ENCODE results near the gene PTHLH.

The PTHLH gene

DNA sequence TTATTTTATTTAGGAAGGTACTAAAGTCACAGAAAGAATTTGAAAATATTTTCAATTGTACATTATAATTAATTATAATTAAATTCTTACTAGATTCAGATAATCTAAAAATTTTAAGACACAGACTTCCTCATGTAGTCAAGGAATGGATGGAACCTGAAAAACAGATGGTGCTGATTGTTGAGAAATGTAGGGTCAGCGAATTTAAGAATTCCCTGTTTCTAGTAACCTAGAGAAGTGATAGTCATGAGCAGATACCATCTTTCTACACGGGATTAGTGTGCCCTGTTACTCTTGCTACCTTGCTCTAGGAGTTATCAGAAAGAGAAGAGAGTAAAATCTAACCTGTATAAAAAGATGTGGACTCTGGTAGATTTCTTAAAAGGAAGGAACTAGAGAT lies 37.5 kb upstream of the PTHLH start:
- no peaks in the 10 kb centered on the region for H3K27me3 ChIP-seq (ENCODE audit: insufficient read depth, insufficient read length)

DNA sequence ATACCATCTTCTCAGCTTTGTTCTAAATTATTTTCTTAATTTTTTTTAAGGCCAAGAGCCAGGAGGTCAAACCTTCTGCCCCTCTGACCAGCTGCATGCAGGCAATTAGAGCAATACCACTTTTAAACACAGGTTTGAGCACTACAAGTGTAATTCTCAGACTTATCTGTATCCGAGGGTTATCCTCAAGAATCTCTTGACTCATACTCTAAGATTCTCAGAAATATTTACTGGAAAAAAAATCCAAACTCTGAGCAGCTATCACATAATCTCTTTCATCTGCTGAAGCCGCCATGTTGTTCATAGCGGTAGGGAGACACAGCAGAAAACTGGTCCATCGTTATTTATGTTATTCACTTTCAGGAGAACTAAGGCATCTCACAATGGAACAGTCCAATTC lies 27.4 kb upstream of the PTHLH start:
- Histone ChIP-seq H3K9me3 (ENCODE audit: insufficient read depth, low read length) (no peaks in the 10 kb centered on the region), H3K4me1 (ENCODE audit: insufficient read depth, insufficient read length) (no peaks in the 10 kb centered on the region), H3K4me3 (ENCODE audit: insufficient read length, low read depth) (no peak overlapping the region), H3K36me3 (ENCODE audit: insufficient read depth, insufficient read length, low read length) (no peaks in the 10 kb centered on the region), H3K9ac (ENCODE audit: insufficient read length, low read depth) (no peak overlapping the region), H3K27me3 (ENCODE audit: insufficient read depth, insufficient read length) (no peaks in the 10 kb centered on the region)
- TF ChIP-seq SUZ12 (IDR thresholded peaks at IDR 0.05; ENCODE audit: extremely low read depth, insufficient read depth, insufficient read length) (no peak), YY1 (IDR thresholded peaks at IDR 0.05; ENCODE audit: insufficient read depth, insufficient read length) (no peak), ZNF274 (IDR thresholded peaks at IDR 0.05; ENCODE audit: low read depth, low read length) (no peak)
- no peak for DNase-seq (ENCODE audit: low read depth, low spot score)

More for the DNA sequence above, 37.5 kb upstream of the PTHLH start:
- Histone ChIP-seq H3K9me3 (ENCODE audit: insufficient read depth, low read length) (no peaks in the 10 kb centered on the region), H3K36me3 (ENCODE audit: insufficient read depth, insufficient read length, low read length) (no peaks in the 10 kb centered on the region), H3K4me3 (ENCODE audit: insufficient read length, low read depth) (no peak overlapping the region), H3K9ac (ENCODE audit: insufficient read length, low read depth) (no peak overlapping the region), H3K4me1 (ENCODE audit: insufficient read depth, insufficient read length) (no peaks in the 10 kb centered on the region)
- DNase-seq (ENCODE audit: low read depth, low spot score) = no peak
- TF ChIP-seq YY1 (IDR thresholded peaks at IDR 0.05; ENCODE audit: insufficient read depth, insufficient read length) (no peak), ZNF274 (IDR thresholded peaks at IDR 0.05; ENCODE audit: low read depth, low read length) (no peak), SUZ12 (IDR thresholded peaks at IDR 0.05; ENCODE audit: extremely low read depth, insufficient read depth, insufficient read length) (no peak)

GRCh38 chr12:27999521-27999920 lies 27.0 kb upstream of the PTHLH start:
- no peaks in the 10 kb centered on the region for H3K9me3 ChIP-seq (ENCODE audit: insufficient read depth, low read length)
- no peaks in the 10 kb centered on the region for H3K27me3 ChIP-seq (ENCODE audit: insufficient read depth, insufficient read length)
- no peaks in the 10 kb centered on the region for H3K4me1 ChIP-seq (ENCODE audit: insufficient read depth, insufficient read length)
- no peak for DNase-seq (ENCODE audit: low read depth, low spot score)
- H3K9ac ChIP-seq (ENCODE audit: insufficient read length, low read depth) = no peak overlapping the region
- TF ChIP-seq ZNF274 (IDR thresholded peaks at IDR 0.05; ENCODE audit: low read depth, low read length) = no peak
- no peak for TF ChIP-seq YY1 (IDR thresholded peaks at IDR 0.05; ENCODE audit: insufficient read depth, insufficient read length)
- TF ChIP-seq SUZ12 (IDR thresholded peaks at IDR 0.05; ENCODE audit: extremely low read depth, insufficient read depth, insufficient read length) = no peak
- no peak overlapping the region for H3K4me3 ChIP-seq (ENCODE audit: insufficient read length, low read depth)
- H3K36me3 ChIP-seq (ENCODE audit: insufficient read depth, insufficient read length, low read length) = no peaks in the 10 kb centered on the region

GRCh38 chr12:27998658-27999057 lies 26.1 kb upstream of the PTHLH start:
- DNase-seq (ENCODE audit: low read depth, low spot score) = no peak
- no peaks in the 10 kb centered on the region for H3K27me3 ChIP-seq (ENCODE audit: insufficient read depth, insufficient read length)
- TF ChIP-seq SUZ12 (IDR thresholded peaks at IDR 0.05; ENCODE audit: extremely low read depth, insufficient read depth, insufficient read length) (no peak), ZNF274 (IDR thresholded peaks at IDR 0.05; ENCODE audit: low read depth, low read length) (no peak), YY1 (IDR thresholded peaks at IDR 0.05; ENCODE audit: insufficient read depth, insufficient read length) (no peak)

DNA sequence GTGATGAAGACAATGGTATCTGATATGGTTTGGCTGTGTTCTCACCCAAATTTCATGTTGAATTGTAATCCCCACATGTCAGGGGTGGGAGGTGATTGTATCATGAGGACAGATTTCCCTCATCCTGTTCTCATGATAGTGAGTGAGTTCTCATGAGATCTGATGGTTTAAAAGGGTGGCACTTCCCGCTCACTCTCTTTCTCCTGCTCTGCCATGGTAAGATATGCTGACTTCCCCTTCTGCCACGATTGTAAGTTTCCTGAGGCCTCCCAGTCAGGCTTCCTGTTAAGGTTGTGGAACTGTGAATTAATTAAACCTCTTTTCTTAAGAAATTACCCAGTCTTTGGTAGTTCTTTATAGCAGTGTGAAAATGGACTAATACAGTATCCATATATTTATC lies 25.6 kb upstream of the PTHLH start:
- H3K9ac ChIP-seq (ENCODE audit: insufficient read length, low read depth) = no peak overlapping the region
- H3K36me3 ChIP-seq (ENCODE audit: insufficient read depth, insufficient read length, low read length) = no peaks in the 10 kb centered on the region
- no peak for DNase-seq (ENCODE audit: low read depth, low spot score)
- TF ChIP-seq YY1 (IDR thresholded peaks at IDR 0.05; ENCODE audit: insufficient read depth, insufficient read length) = no peak
- TF ChIP-seq SUZ12 (IDR thresholded peaks at IDR 0.05; ENCODE audit: extremely low read depth, insufficient read depth, insufficient read length) = no peak
- no peak for TF ChIP-seq ZNF274 (IDR thresholded peaks at IDR 0.05; ENCODE audit: low read depth, low read length)
- no peaks in the 10 kb centered on the region for H3K4me1 ChIP-seq (ENCODE audit: insufficient read depth, insufficient read length)
- H3K9me3 ChIP-seq (ENCODE audit: insufficient read depth, low read length) = no peaks in the 10 kb centered on the region
- no peaks in the 10 kb centered on the region for H3K27me3 ChIP-seq (ENCODE audit: insufficient read depth, insufficient read length)
- no peak overlapping the region for H3K4me3 ChIP-seq (ENCODE audit: insufficient read length, low read depth)

More at GRCh38 chr12:27998658-27999057, 26.1 kb upstream of the PTHLH start:
- Histone ChIP-seq H3K4me1 (ENCODE audit: insufficient read depth, insufficient read length) (no peaks in the 10 kb centered on the region), H3K36me3 (ENCODE audit: insufficient read depth, insufficient read length, low read length) (no peaks in the 10 kb centered on the region), H3K4me3 (ENCODE audit: insufficient read length, low read depth) (no peak overlapping the region), H3K9ac (ENCODE audit: insufficient read length, low read depth) (no peak overlapping the region), H3K9me3 (ENCODE audit: insufficient read depth, low read length) (no peaks in the 10 kb centered on the region)

- Histone ChIP-seq H3K9ac (ENCODE audit: insufficient read length, low read depth) (no peak overlapping the region), H3K36me3 (ENCODE audit: insufficient read depth, insufficient read length, low read length) (no peaks in the 10 kb centered on the region)
- DNase-seq (ENCODE audit: low read depth, low spot score) = peak; percentile 32
These were observed 24.2 kb upstream of the PTHLH start for GRCh38 chr12:27996761-27997160.

DNA sequence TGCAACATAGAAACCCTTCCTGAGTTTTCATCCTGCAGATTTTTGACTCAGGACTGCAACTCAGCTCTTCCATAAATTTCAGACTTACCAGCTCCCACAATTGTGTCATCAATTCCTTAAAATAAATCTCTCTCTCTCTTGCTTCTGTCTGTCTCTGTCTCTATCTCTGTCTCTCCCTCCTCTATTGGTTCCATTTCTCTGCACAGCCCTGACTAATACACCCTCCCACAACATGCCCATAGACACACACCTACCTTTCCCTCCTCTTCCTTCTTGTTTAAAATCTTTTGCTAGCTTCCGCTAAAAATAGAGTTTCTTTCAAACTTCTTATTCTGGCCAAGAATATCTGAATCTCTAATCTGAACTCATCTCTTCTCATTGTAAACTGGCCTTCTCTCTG lies 22.9 kb upstream of the PTHLH start:
- Histone ChIP-seq H3K4me1 (ENCODE audit: insufficient read depth, insufficient read length) (no peaks in the 10 kb centered on the region), H3K4me3 (ENCODE audit: insufficient read length, low read depth) (no peak overlapping the region), H3K9me3 (ENCODE audit: insufficient read depth, low read length) (no peaks in the 10 kb centered on the region), H3K36me3 (ENCODE audit: insufficient read depth, insufficient read length, low read length) (no peaks in the 10 kb centered on the region), H3K27me3 (ENCODE audit: insufficient read depth, insufficient read length) (no peaks in the 10 kb centered on the region), H3K9ac (ENCODE audit: insufficient read length, low read depth) (no peak overlapping the region)
- TF ChIP-seq ZNF274 (IDR thresholded peaks at IDR 0.05; ENCODE audit: low read depth, low read length) (no peak), SUZ12 (IDR thresholded peaks at IDR 0.05; ENCODE audit: extremely low read depth, insufficient read depth, insufficient read length) (no peak), YY1 (IDR thresholded peaks at IDR 0.05; ENCODE audit: insufficient read depth, insufficient read length) (no peak)
- DNase-seq (ENCODE audit: low read depth, low spot score) = no peak

More at GRCh38 chr12:27996761-27997160, 24.2 kb upstream of the PTHLH start:
- Histone ChIP-seq H3K4me3 (ENCODE audit: insufficient read length, low read depth) (no peak overlapping the region), H3K4me1 (ENCODE audit: insufficient read depth, insufficient read length) (no peaks in the 10 kb centered on the region), H3K27me3 (ENCODE audit: insufficient read depth, insufficient read length) (no peaks in the 10 kb centered on the region), H3K9me3 (ENCODE audit: insufficient read depth, low read length) (no peaks in the 10 kb centered on the region)
- TF ChIP-seq ZNF274 (IDR thresholded peaks at IDR 0.05; ENCODE audit: low read depth, low read length) = no peak

Data from NT2/D1 (cell line).